Lower leg skin (tissue), 4 donors: Measurements from ENCODE around the gene CMTM6. TPM values are rescaled to one million over a fixed set of nuclear protein-coding genes. Genes with fewer than 3 reads are reported as not detected.
"Not testable (repeated sequence)": the region's sequence is repeated elsewhere in the genome, so short reads cannot be mapped to it uniquely, and the experiment has no call there.

Experiments used
- DNase-seq, 2 donors: peaks; one replicate each; pipeline ENCODE4 v3.0.0-alpha.2; 2019; ENCODE audit warnings: low spot score in 2 of 2
- H3K4me3 ChIP-seq: fragments of 200-600 bp; sonication (generic); 2 replicates; pipeline ENCODE4 v1.5.1; 2017; ENCODE audit warnings: mild to moderate bottlenecking, low read depth; ENCODE audit not compliant: poor library complexity, severe bottlenecking
- CTCF ChIP-seq, 3 donors: fragments of 450-650 bp; IDR thresholded peaks; one replicate each; pipeline ENCODE4 v1.5.1; 2016; ENCODE audit warnings: antibody characterized with exemption in 3 of 3, mild to moderate bottlenecking in 3 of 3, moderate library complexity in 2 of 3
- POLR2A ChIP-seq, 2 donors: fragments of 450-650 bp; IDR thresholded peaks; one replicate each; pipeline ENCODE4 v1.6.1; 2016 to 2017; ENCODE audit warnings: antibody characterized with exemption in 2 of 2, mild to moderate bottlenecking in 1 of 2, moderate library complexity in 1 of 2
- WGBS, 2 donors: methylation state at CpG; one replicate each; pipeline ENCODE4 v1.1.5; 2018; 5-methylcytosine and 5-hydroxymethylcytosine counted together
- intact Hi-C: fragments of 100-400 bp; cut with DNase I; formaldehyde crosslinking; loops from one replicate; pipeline ENCODE4 v1.15.0; 2023; ENCODE audit warnings: low total_unique reads
- total RNA-seq, 4 donors: library from RNA; depleted of rRNA; stranded (reverse); fragments of >200 nt; gene quantifications; one replicate each; pipeline ENCODE4 v1.1.0, GENCODE V29; 2016

CMTM6 gene
- total RNA-seq, 4 donors from 2014 or later, result 63.1 to 284 (median 118) TPM

GRCh38 chr3:32480604-32481003 is 22.0 kb downstream of the CMTM6 start:
- TF ChIP-seq POLR2A (IDR thresholded peaks at IDR 0.05), result no peak
- no peak for TF ChIP-seq CTCF (IDR thresholded peaks at IDR 0.05)
- 76 to 77% methylated on average over 1 of the region's 1 CpG for WGBS, 2 donors
- intact Hi-C loops, result no loop called here
- no peak for DNase-seq
- H3K4me3 ChIP-seq, result no peak overlapping the region

GRCh38 chr3:32474201-32474600 is 28.5 kb downstream of the CMTM6 start:
- intact Hi-C loops, result loop anchor here (10.0 kb wide), 1 partner anchor 289 kb away; no protein-coding TSS in a partner anchor
- H3K4me3 ChIP-seq, result no peak overlapping the region
- 88 to 95% methylated on average over 2 of the region's 2 CpGs for WGBS, 2 donors

DNA sequence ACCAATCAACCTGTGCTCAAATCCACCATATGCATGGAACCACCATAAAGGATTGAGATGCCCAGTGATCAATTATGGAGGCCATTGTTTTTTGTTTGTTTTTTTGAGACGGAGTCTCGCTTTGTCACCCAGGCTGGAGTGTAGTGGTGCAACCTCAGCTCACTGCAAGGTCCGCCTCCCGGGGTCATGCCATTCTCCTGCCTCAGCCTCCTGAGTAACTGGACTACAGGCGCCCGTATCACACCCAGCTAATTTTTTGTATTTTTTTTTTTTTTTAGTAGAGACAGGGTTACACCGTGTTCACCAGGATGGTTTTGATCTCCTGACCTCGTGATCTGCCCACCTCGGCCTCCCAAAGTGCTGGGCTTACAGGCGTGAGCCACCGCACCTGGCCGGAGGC is 30.5 kb downstream of the CMTM6 start:
- intact Hi-C loops, result loop anchor here (10.0 kb wide), 1 partner anchor 287 kb away; no protein-coding TSS in a partner anchor
- not testable (repeated sequence) for H3K4me3 ChIP-seq, DNase-seq
- WGBS, 2 donors, result 88 to 94% methylated on average over 12 of the region's 12 CpGs

More at GRCh38 chr3:32474201-32474600, 28.5 kb downstream of the CMTM6 start:
- TF ChIP-seq CTCF (IDR thresholded peaks at IDR 0.05), result no peak
- no peak for TF ChIP-seq POLR2A (IDR thresholded peaks at IDR 0.05)
- no peak for DNase-seq

DNA sequence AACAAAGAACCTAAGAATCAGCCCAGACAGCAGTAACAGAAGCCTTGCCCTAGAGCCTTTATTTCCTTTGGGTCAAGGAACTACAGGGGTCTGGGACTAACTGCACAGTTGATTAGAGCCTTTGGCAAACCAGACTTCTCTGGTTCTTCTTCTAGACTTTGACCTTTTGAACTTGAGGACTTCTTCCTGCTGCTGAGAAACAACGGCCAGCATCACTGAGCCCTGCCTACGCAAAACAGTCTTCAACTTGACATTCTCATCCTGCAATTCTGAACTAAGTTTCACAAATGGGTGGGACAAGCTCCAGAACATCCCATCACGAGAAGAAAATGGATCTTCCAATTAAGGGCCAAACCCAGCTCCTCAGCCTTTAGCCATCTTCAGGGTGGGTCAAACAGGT is 31.4 kb downstream of the CMTM6 start:
- intact Hi-C loops, result loop anchor here (10.0 kb wide), 1 partner anchor 286 kb away; no protein-coding TSS in a partner anchor
- no peak overlapping the region for H3K4me3 ChIP-seq
- TF ChIP-seq POLR2A (IDR thresholded peaks at IDR 0.05) (no peak), CTCF (IDR thresholded peaks at IDR 0.05) (no peak)
- no peak for DNase-seq
- 90 to 94% methylated on average over 3 of the region's 3 CpGs for WGBS, 2 donors

DNA sequence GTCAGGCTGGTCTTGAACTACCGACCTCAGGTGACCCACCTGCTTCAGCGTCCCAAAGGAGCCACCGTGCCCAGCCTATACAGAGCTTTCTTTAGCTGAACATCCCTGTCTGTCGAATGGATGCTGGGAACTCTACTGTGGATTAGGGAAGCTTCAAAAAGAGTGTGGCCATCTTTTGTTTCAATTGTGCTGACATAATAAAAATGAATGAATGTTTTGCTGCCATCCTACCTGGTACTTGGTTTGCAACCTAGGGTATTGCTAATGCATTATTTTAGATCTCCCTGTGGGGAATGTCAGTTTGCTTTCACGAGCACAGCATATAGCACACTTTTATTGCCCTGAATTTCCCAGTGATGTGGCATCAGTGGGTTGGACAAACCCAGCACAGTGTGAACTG is 32.3 kb downstream of the CMTM6 start:
- intact Hi-C loops, result loop anchor here (10.0 kb wide), 1 partner anchor 286 kb away; no protein-coding TSS in a partner anchor
- no peak for TF ChIP-seq POLR2A (IDR thresholded peaks at IDR 0.05)
- TF ChIP-seq CTCF (IDR thresholded peaks at IDR 0.05), result no peak
- H3K4me3 ChIP-seq, result no peak overlapping the region
- 90 to 97% methylated on average over 5 of the region's 5 CpGs for WGBS, 2 donors
- DNase-seq, result no peak

- no peak for DNase-seq
- 85 to 87% methylated on average over 7 of the region's 7 CpGs for WGBS, 2 donors
- no peak overlapping the region for H3K4me3 ChIP-seq
- intact Hi-C loops, result loop anchor here (2.0 kb wide), 1 partner anchor 95 kb away; no protein-coding TSS in a partner anchor
- TF ChIP-seq CTCF (IDR thresholded peaks at IDR 0.05), result no peak
These were observed 33.3 kb downstream of the CMTM6 start for GRCh38 chr3:32469151-32469874.
